ENCODE measurements around the gene RHOD. TPM values are rescaled to one million over a fixed set of nuclear protein-coding genes. Genes with fewer than 3 reads are reported as not detected.
A peak's percentile ranks its signal among the peaks of the same experiment; 100 is the strongest.

Gene RHOD
- total and polyA plus RNA-seq, 2 experiments from 2014 or later = 43.3 to 77.6 TPM

GRCh38 chr11:67118801-67119584 lies 62.3 kb downstream of the RHOD start, which contains the start of gene KDM2A:
KDM2A (plus strand) TSS chr11:67119263; CDS start chr11:67121317, 2,054 bp downstream.
- DNase-seq (ENCODE audit: low spot score) = peak; percentile 100
- Histone ChIP-seq H3K27me3 (no peaks in the 10 kb centered on the region), H3K36me3 (replicated peaks; ENCODE audit: insufficient read depth, low read depth) (no peaks in the 10 kb centered on the region), H4K20me1 (ENCODE audit: insufficient read depth, poor library complexity, severe bottlenecking) (peaks cover 42% of the 10 kb centered on the region), H3K4me3 (peak within 1 kb of the TSS; percentile 96), H3K79me2 (peaks cover 44% of the 10 kb centered on the region), H3K4me2 (peak within 1 kb of the TSS; percentile 86), H3K4me1 (ENCODE audit: insufficient read depth) (peaks cover 17% of the 10 kb centered on the region), H2AFZ (peak within 1 kb of the TSS; percentile 86), H3K9me3 (ENCODE audit: low read depth) (no peaks in the 10 kb centered on the region), H3K9me2 (replicated peaks; ENCODE audit: insufficient read depth) (no peaks in the 10 kb centered on the region), H3K27ac (peak within 1 kb of the TSS; percentile 99)
- no peak for TF ChIP-seq EZH2phosphoT487 (IDR thresholded peaks at IDR 0.05; ENCODE audit: low read depth, severe bottlenecking, unreplicated experiment)
- peak; percentile 16 for TF ChIP-seq CTCF (IDR thresholded peaks at IDR 0.05; ENCODE audit: poor library complexity)
- TF ChIP-seq EZH2 (IDR thresholded peaks at IDR 0.05; ENCODE audit: borderline replicate concordance) = no peak
- WGBS (ENCODE audit: low lambda C conversion rate, missing lambda C conversion rate) = 7% methylated on average over 3 of the region's 97 CpGs

GRCh38 chr11:67119585-67120391 lies 63.1 kb downstream of the RHOD start:
- Histone ChIP-seq H4K20me1 (ENCODE audit: insufficient read depth, poor library complexity, severe bottlenecking) (peaks cover 50% of the 10 kb centered on the region), H2AFZ (no peak overlapping the region), H3K9me3 (ENCODE audit: low read depth) (no peaks in the 10 kb centered on the region), H3K36me3 (replicated peaks; ENCODE audit: insufficient read depth, low read depth) (no peaks in the 10 kb centered on the region), H3K9me2 (replicated peaks; ENCODE audit: insufficient read depth) (no peaks in the 10 kb centered on the region), H3K4me3 (peak overlapping the region; percentile 96), H3K4me2 (peak overlapping the region; percentile 83), H3K79me2 (peaks cover 52% of the 10 kb centered on the region), H3K4me1 (ENCODE audit: insufficient read depth) (peaks cover 17% of the 10 kb centered on the region), H3K27me3 (no peaks in the 10 kb centered on the region), H3K27ac (peak overlapping the region; percentile 99)
- WGBS (ENCODE audit: low lambda C conversion rate, missing lambda C conversion rate) = 1% methylated on average over 40 of the region's 61 CpGs
- TF ChIP-seq CTCF (IDR thresholded peaks at IDR 0.05; ENCODE audit: poor library complexity) (no peak), EZH2 (IDR thresholded peaks at IDR 0.05; ENCODE audit: borderline replicate concordance) (no peak), EZH2phosphoT487 (IDR thresholded peaks at IDR 0.05; ENCODE audit: low read depth, severe bottlenecking, unreplicated experiment) (no peak)
- peak; percentile 67 for DNase-seq (ENCODE audit: low spot score)

GRCh38 chr11:67120456-67120855 lies 63.8 kb downstream of the RHOD start:
- under 1% methylated on average over 12 of the region's 12 CpGs for WGBS (ENCODE audit: low lambda C conversion rate, missing lambda C conversion rate)
- H3K36me3 ChIP-seq (replicated peaks; ENCODE audit: insufficient read depth, low read depth) = no peaks in the 10 kb centered on the region
- peaks cover 59% of the 10 kb centered on the region for H3K79me2 ChIP-seq
- DNase-seq (ENCODE audit: low spot score) = no peak
- no peaks in the 10 kb centered on the region for H3K27me3 ChIP-seq
- H3K4me3 ChIP-seq = peak overlapping the region; percentile 72
- H2AFZ ChIP-seq = no peak overlapping the region
- peak overlapping the region; percentile 99 for H3K27ac ChIP-seq
- peaks cover 17% of the 10 kb centered on the region for H3K4me1 ChIP-seq (ENCODE audit: insufficient read depth)
- TF ChIP-seq EZH2phosphoT487 (IDR thresholded peaks at IDR 0.05; ENCODE audit: low read depth, severe bottlenecking, unreplicated experiment) = no peak
- TF ChIP-seq EZH2 (IDR thresholded peaks at IDR 0.05; ENCODE audit: borderline replicate concordance) = no peak
- no peak for TF ChIP-seq CTCF (IDR thresholded peaks at IDR 0.05; ENCODE audit: poor library complexity)
- H3K9me3 ChIP-seq (ENCODE audit: low read depth) = no peaks in the 10 kb centered on the region
- no peaks in the 10 kb centered on the region for H3K9me2 ChIP-seq (replicated peaks; ENCODE audit: insufficient read depth)
- peak overlapping the region; percentile 83 for H3K4me2 ChIP-seq
- peaks cover 56% of the 10 kb centered on the region for H4K20me1 ChIP-seq (ENCODE audit: insufficient read depth, poor library complexity, severe bottlenecking)

All from hepatocyte (in vitro differentiated cells).